K562 (cell line): ENCODE data around the gene TEKT2. TPM values are rescaled to one million over a fixed set of nuclear protein-coding genes. Genes with fewer than 3 reads are reported as not detected.

ENCODE experiments used
- ATAC-seq: fragments of 200-7000 bp; cut with Tn5 transposase; 3 replicates; pipeline ENCODE4 v1.9.1; 2020; ENCODE audit warnings: moderate library complexity
- BruUV-seq: library from RNA; stranded (reverse); fragments of 400-500 nt; replicated peaks from 2 replicates; lab custom pipeline; 2021; lab: Mats Ljungman, UMichigan
- CTCF ChIA-PET: fragments of 300-600 bp; formaldehyde crosslinking; extraction: SDS; loops from one replicate; lab custom pipeline; 2021; ENCODE audit warnings: low intra/inter-chr PET ratio; lab: Yijun Ruan, JAX
- POLR2A ChIA-PET: fragments of 300-600, 350-650 bp; sonication (Branson Sonifier 250); formaldehyde crosslinking; extraction: SDS; loops from one replicate; lab custom pipeline; 2021; ENCODE audit warnings: antibody characterized with exemption, inconsistent platforms; lab: Yijun Ruan, JAX
- DNase-seq, 4 experiments: peaks; one replicate each; pipeline versions ENCODE4 v3.0.0 to v3.0.0-alpha.2; 2011 to 2018; ENCODE audit warnings: low spot score in 3 of 4, mixed read lengths in 3 of 4; ENCODE audit errors: extremely low read depth in 1 of 4
- FAIRE-seq: peaks from 2 replicates; lab custom pipeline; 2011; peaks lifted over from hg19 to GRCh38; lab: Jason Lieb, UNC
- H2AFZ ChIP-seq: 2 replicates; pipeline ENCODE4 v1.6.0; 2011; ENCODE audit warnings: low read depth, low read length, control low read depth, inconsistent platforms
- H3K27ac ChIP-seq: fragments of 200-600 bp; 3 replicates; pipeline ENCODE4 v1.8.0; 2011; ENCODE audit warnings: low read depth, mild to moderate bottlenecking, control low read depth, inconsistent platforms, low read length, moderate library complexity, mixed read lengths; ENCODE audit errors: extremely low read depth
- H3K27me3 ChIP-seq, 2 experiments: fragments of 300-600 bp in 1 of 2; 2 replicates in 1 of 2; 3 replicates in 1 of 2; pipeline versions ENCODE4 v1.6.0 to v1.8.0; 2011; ENCODE audit warnings: inconsistent platforms in 2 of 2, low read length in 2 of 2, mild to moderate bottlenecking in 1 of 2, mixed read lengths in 1 of 2, moderate library complexity in 1 of 2; ENCODE audit not compliant: control insufficient read depth in 2 of 2, insufficient read depth in 2 of 2
- H3K36me3 ChIP-seq: fragments of 300-600 bp; 3 replicates; pipeline ENCODE4 v1.8.0; 2011; ENCODE audit warnings: mild to moderate bottlenecking, low read length, inconsistent platforms; ENCODE audit not compliant: control insufficient read depth, insufficient read depth
- H3K4me1 ChIP-seq, 2 experiments: fragments of 200-600 bp in 1 of 2; replicated peaks in 1 of 2; 2 replicates in 1 of 2; 3 replicates in 1 of 2; pipeline versions ENCODE4 v1.5.1 to v1.8.0; 2011; ENCODE audit warnings: inconsistent platforms in 2 of 2, low read length in 2 of 2, mild to moderate bottlenecking in 1 of 2, mixed read lengths in 1 of 2, moderate library complexity in 1 of 2; ENCODE audit not compliant: control insufficient read depth in 2 of 2, insufficient read depth in 2 of 2
- H3K4me2 ChIP-seq: 2 replicates; pipeline ENCODE4 v1.6.1; 2011; ENCODE audit warnings: low read length, control low read depth, inconsistent platforms, mixed read lengths; ENCODE audit not compliant: insufficient read depth
- H3K4me3 ChIP-seq: fragments of 200-600 bp; sonication (generic), shearing (Covaris generic); 2 replicates; pipeline ENCODE4 v1.5.1; 2016; ENCODE audit warnings: control low read depth, inconsistent platforms
- H3K79me2 ChIP-seq: fragments of 200-600 bp; 3 replicates; pipeline ENCODE4 v1.8.0; 2011; ENCODE audit warnings: low read length, inconsistent platforms; ENCODE audit not compliant: control insufficient read depth, insufficient read depth
- H3K9ac ChIP-seq, 2 experiments: 2 replicates each; pipeline versions ENCODE4 v1.6.0 to v1.6.1; 2011; ENCODE audit warnings: low read depth in 2 of 2, low read length in 2 of 2, control low read depth in 1 of 2, inconsistent platforms in 1 of 2, mild to moderate bottlenecking in 1 of 2, mixed read lengths in 1 of 2; ENCODE audit not compliant: insufficient read depth in 1 of 2
- H3K9me1 ChIP-seq: one replicate; pipeline ENCODE4 v1.6.0; 2011; ENCODE audit warnings: inconsistent platforms, mild to moderate bottlenecking, low read length, moderate library complexity; ENCODE audit not compliant: control insufficient read depth, insufficient read depth
- H3K9me3 ChIP-seq: replicated peaks from 2 replicates; pipeline ENCODE4 v1.5.1; 2011; ENCODE audit warnings: low read depth, low read length, inconsistent platforms; ENCODE audit not compliant: control insufficient read depth, insufficient read depth
- H4K20me1 ChIP-seq: replicated peaks from 2 replicates; pipeline ENCODE4 v1.6.1; 2011; ENCODE audit warnings: low read length, inconsistent platforms, mixed read lengths; ENCODE audit not compliant: control insufficient read depth, insufficient read depth
- ATF1 ChIP-seq, 2 experiments: fragments of 450-650 bp in 1 of 2; IDR thresholded peaks; 2 replicates each; pipeline ENCODE4 v1.6.1; 2016; ENCODE audit warnings: missing compliant biosample characterization in 1 of 2, missing genetic modification characterization in 1 of 2
- DPF2 ChIP-seq: fragments of 450-650 bp; IDR thresholded peaks from 2 replicates; pipeline ENCODE4 v1.6.1; 2016
- GMEB1 ChIP-seq: fragments of 250-450 bp; sonication (Bioruptor Pico); IDR thresholded peaks from 2 replicates; pipeline ENCODE4 v1.4.0; 2020; ENCODE audit warnings: mild to moderate bottlenecking
- SP2 ChIP-seq: IDR thresholded peaks from 2 replicates; pipeline ENCODE4 v1.6.1; 2011; ENCODE audit warnings: mild to moderate bottlenecking, low read depth, low read length, moderate library complexity; ENCODE audit not compliant: poor library complexity, severe bottlenecking; ENCODE audit errors: extremely low read depth
- ZNF133 ChIP-seq: fragments of 250-450 bp; sonication (Bioruptor Pico); IDR thresholded peaks from 2 replicates; pipeline ENCODE4 v1.4.0; 2020; ENCODE audit warnings: mild to moderate bottlenecking
- WGBS: fragments of 100-300 bp; shearing (Covaris generic); methylation state at CpG from one replicate; pipeline ENCODE4 v1.1.6; 2016; ENCODE audit warnings: low coverage, mixed read lengths; ENCODE audit not compliant: insufficient coverage; ENCODE audit errors: missing lambda C conversion rate; 5-methylcytosine and 5-hydroxymethylcytosine counted together
- in situ Hi-C: fragments of 300-500 bp; cut with MboI; formaldehyde crosslinking; loops from 4 replicates; pipeline ENCODE4 v1.15.0; 2018; ENCODE audit warnings: inconsistent platforms, mixed read lengths
- intact Hi-C: fragments of 100-400 bp; cut with micrococcal nuclease; formaldehyde crosslinking; loops from 2 replicates; pipeline ENCODE4 v1.14.2; 2022
- polyA plus RNA-seq, 8 experiments: library from polyadenylated mRNA; depleted of rRNA in 4 of 8; stranded (reverse) in 5 of 8; unstranded in 3 of 8; fragments of >200 nt; fragmentation: Nextera tagmentation in 2 of 8; fragmentation: Illumina TruSeq in 1 of 8; extraction: Ambion mirVana in 2 of 8; extraction: Trizol in 1 of 8; gene quantifications; 2 replicates each; pipeline versions ENCODE4 v1.2.1 to v1.2.3, GENCODE V29; 2011 to 2014; ENCODE audit warnings: inconsistent platforms in 1 of 8, missing spikeins in 1 of 8
- total RNA-seq, 7 experiments: library from RNA; depleted of rRNA in 6 of 7; stranded (reverse); fragments of >200 nt in 6 of 7; fragmentation: Illumina TruSeq in 2 of 7; extraction: Trizol in 2 of 7; gene quantifications; 2 replicates each; pipeline versions ENCODE4 v1.2.1 to v1.2.3, GENCODE V29; 2011 to 2021; ENCODE audit warnings: low replicate concordance in 1 of 7
- TF ChIP-seq, protein P1 (sequence below): fragments of 250-450 bp; sonication (Bioruptor Pico); IDR thresholded peaks from 2 replicates; pipeline ENCODE4 v1.5.0; 2022; ENCODE audit warnings: mild to moderate bottlenecking

The TEKT2 gene
- total and polyA plus RNA-seq, 9 of the 15 experiments (the other 6 are each of a cell fraction or from before 2014, with no cell fraction given): 0.06 to 0.94 (median 0.30) TPM; not detected in 1

- no peak for TF ChIP-seq GMEB1 (CRISPR knock-in tag)
- no peak for TF ChIP-seq DPF2
- TF ChIP-seq SP2: no peak
These were observed 712 bp downstream of the TEKT2 start (continued) for GRCh38 chr1:36084497-36085115.

- no peak overlapping the region for H3K27ac ChIP-seq
- POLR2A ChIA-PET: no interaction called here
- no peak for ATAC-seq
These were observed 1.2 kb downstream of the TEKT2 start for GRCh38 chr1:36085126-36085525.

More at GRCh38 chr1:36085126-36085525, 1.2 kb downstream of the TEKT2 start:
- 56% methylated on average over 8 of the region's 9 CpGs for WGBS
- intact Hi-C loops (loop anchor here (5.0 kb wide), 2 partner anchors 153 to 228 kb away; partner anchors contain the start of gene AGO3), in situ Hi-C loops (no loop called here)
- peaks cover 18 to 44% of the 10 kb centered on the region in 2 experiments; a peak in 4 of 5 replicates for H3K4me1 ChIP-seq
- DNase-seq (no peak), FAIRE-seq (no peak)
- H3K9ac ChIP-seq: no peak overlapping the region; a peak in 1 of 4 replicates
- H4K20me1 ChIP-seq: no peaks in the 10 kb centered on the region
- H2AFZ ChIP-seq: no peak overlapping the region
- no peaks in the 10 kb centered on the region for H3K27me3 ChIP-seq
- H3K4me3 ChIP-seq: no peak overlapping the region
- CTCF ChIA-PET: no interaction called here
- TF ChIP-seq GMEB1 (CRISPR knock-in tag) (no peak), ZNF133 (CRISPR knock-in tag) (no peak), ATF1 (CRISPR knock-in tag; IDR thresholded peaks at IDR 0.05) (no peak), ATF1 (tag; IDR thresholded peaks at IDR 0.05) (no peak)
- TF ChIP-seq, protein P1, sequence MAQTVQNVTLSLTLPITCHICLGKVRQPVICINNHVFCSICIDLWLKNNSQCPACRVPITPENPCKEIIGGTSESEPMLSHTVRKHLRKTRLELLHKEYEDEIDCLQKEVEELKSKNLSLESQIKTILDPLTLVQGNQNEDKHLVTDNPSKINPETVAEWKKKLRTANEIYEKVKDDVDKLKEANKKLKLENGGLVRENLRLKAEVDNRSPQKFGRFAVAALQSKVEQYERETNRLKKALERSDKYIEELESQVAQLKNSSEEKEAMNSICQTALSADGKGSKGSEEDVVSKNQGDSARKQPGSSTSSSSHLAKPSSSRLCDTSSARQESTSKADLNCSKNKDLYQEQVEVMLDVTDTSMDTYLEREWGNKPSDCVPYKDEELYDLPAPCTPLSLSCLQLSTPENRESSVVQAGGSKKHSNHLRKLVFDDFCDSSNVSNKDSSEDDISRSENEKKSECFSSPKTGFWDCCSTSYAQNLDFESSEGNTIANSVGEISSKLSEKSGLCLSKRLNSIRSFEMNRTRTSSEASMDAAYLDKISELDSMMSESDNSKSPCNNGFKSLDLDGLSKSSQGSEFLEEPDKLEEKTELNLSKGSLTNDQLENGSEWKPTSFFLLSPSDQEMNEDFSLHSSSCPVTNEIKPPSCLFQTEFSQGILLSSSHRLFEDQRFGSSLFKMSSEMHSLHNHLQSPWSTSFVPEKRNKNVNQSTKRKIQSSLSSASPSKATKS (CRISPR knock-in tag): no peak
- peaks cover 2% of the 10 kb centered on the region; the same call in 1 of the 3 replicates for H3K36me3 ChIP-seq
- BruUV-seq: no TSS peak
- H3K9me1 ChIP-seq: peaks cover 6% of the 10 kb centered on the region
- H3K9me3 ChIP-seq: no peaks in the 10 kb centered on the region
- no peak overlapping the region for H3K4me2 ChIP-seq
- H3K79me2 ChIP-seq: peaks cover 15% of the 10 kb centered on the region
